ENCODE measurements around the gene ABCB8. TPM values are rescaled to one million over a fixed set of nuclear protein-coding genes. Genes with fewer than 3 reads are reported as not detected.
"Not testable (repeated sequence)": the region's sequence is repeated elsewhere in the genome, so short reads cannot be mapped to it uniquely, and the experiment has no call there.

Gene ABCB8
- polyA plus RNA-seq, 4 donors = 16.9 to 35.2 (median 21.1) TPM

DNA sequence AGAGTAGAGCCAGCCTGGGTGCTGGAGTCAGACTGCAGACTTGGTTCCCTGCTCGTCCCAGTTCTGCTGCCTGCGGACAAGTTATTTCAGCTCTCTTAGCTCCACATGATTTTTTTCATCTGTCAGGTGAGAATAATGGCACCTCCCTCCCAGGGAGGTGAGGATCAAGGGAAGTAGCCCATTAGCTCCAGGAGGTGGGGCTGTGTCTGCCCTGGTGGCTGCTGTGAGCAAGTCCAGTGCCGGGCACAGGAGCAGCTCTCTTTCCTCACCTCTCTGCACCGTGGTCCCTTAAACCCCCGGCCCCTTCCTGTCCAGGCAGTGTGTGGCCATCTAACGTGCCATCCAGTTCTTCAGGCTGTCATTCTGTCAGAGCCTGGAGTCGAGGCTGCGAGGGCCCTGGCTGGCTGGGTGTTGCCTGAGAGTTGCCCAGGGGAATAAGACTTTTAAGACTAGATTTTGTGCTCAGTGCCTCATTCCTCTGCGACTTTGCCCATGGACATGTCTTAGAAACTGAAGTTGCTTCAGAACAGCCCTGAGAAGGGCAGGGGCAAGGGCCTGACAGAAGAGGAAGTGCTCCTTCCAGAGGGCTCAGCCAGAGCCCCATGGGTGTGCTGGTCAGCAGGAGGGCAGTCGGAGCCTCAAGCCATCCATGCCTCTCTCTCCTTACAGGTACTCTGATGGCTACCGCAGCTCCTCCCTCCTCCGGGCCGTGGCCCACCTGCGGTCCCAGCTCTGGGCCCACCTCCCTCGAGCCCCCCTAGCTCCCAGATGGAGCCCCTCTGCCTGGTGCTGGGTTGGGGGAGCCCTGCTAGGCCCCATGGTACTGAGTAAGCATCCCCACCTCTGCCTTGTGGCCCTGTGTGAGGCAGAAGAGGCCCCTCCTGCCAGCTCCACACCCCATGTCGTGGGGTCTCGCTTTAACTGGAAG is 5.0 kb downstream of the ABCB8 start:
- DNase-seq (ENCODE audit: low read depth in 4 of 4, low spot score in 3 of 4) = no peak

DNA sequence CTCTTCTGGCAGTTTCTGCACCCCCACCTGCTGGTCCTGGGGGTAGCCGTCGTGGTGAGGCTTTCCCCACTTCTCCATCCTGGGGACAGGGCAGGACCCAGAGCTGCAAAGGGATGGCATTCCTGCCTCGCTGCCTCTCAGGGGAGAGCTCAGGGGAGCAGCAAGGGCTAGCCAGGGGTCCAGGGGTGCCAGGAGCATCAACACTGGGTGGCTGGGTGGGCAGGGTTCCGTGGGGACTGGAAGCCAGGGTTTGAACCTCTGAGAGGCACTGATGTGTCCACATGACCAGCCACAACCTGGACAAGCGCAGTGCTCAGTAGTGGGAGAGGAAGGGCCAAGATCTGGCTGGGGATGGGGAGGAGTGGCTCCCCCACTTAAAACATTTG is 5.6 kb downstream of the ABCB8 start:
- no peak for DNase-seq (ENCODE audit: low read depth in 4 of 4, low spot score in 3 of 4)

DNA sequence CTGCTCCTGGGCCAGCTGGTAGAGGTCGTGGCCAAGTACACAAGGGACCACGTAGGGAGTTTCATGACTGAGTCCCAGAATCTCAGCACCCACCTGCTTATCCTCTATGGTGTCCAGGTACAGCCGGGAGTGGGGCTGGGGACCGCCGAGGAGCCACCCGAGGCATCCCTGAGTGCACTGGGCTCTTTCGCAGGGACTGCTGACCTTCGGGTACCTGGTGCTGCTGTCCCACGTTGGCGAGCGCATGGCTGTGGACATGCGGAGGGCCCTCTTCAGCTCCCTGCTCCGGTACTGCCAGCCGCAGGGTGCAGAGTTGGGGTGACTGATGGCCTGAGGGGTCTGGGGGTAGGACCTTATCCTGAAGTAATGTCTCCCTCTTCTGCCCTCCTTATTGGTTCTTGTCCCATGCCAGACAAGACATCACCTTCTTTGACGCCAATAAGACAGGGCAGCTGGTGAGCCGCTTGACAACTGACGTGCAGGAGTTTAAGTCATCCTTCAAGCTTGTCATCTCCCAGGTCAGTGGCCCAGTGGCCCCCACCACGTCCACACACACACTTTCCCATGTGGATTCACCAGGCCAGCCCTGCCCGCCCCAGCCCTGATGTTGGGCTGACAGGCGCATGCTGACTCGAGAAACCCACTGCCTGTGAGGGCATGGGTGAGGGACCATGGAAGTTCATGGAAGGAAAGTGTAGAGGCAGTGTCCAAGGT is 6.2 kb downstream of the ABCB8 start:
- DNase-seq (ENCODE audit: low read depth in 4 of 4, low spot score in 3 of 4) = no peak

DNA sequence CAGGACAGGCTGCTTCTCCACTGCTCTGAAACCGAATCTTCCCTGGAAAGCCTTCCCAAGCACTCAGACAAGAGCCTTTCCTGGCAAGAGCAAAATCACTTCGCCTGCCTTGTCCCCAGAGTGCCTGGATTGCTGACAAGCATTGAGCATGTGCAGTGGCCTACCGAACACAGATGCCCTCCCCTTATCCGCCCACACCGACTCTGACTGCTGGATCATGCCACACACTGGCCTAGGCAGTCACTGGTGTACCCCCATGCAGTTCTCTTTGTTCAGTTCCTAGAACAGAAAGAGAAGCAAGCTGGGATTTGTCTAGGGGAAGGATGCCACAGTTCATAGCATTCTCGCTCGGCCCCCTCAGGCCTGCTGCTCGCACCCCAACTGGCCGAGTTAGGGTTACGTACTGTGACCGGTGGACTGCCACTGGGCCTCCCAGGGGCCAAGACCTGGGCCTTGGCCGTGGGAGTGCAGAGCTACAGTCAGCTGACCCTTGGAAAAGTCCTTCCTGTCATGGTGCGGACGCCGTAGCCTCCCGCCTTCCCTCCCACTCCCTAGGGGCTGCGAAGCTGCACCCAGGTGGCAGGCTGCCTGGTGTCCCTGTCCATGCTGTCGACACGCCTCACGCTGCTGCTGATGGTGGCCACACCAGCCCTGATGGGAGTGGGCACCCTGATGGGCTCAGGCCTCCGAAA is 6.9 kb downstream of the ABCB8 start:
- no peak for DNase-seq (ENCODE audit: low read depth in 4 of 4, low spot score in 3 of 4)

DNA sequence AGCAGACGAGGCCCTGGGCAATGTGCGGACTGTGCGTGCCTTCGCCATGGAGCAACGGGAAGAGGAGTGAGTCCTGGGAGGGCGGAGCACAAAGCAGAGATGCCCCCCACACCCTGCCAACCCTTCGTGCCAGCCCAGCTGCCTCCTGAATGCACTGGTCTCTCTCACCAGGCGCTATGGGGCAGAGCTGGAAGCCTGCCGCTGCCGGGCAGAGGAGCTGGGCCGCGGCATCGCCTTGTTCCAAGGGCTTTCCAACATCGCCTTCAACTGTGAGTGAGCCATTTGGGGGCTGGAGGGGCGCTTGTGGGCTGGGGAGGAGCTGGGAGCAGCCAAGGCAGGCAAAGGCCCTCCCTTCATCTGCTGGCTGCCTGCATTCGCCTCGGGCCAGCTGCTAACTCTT is 7.7 kb downstream of the ABCB8 start:
- DNase-seq (ENCODE audit: low read depth in 4 of 4, low spot score in 3 of 4) = no peak

DNA sequence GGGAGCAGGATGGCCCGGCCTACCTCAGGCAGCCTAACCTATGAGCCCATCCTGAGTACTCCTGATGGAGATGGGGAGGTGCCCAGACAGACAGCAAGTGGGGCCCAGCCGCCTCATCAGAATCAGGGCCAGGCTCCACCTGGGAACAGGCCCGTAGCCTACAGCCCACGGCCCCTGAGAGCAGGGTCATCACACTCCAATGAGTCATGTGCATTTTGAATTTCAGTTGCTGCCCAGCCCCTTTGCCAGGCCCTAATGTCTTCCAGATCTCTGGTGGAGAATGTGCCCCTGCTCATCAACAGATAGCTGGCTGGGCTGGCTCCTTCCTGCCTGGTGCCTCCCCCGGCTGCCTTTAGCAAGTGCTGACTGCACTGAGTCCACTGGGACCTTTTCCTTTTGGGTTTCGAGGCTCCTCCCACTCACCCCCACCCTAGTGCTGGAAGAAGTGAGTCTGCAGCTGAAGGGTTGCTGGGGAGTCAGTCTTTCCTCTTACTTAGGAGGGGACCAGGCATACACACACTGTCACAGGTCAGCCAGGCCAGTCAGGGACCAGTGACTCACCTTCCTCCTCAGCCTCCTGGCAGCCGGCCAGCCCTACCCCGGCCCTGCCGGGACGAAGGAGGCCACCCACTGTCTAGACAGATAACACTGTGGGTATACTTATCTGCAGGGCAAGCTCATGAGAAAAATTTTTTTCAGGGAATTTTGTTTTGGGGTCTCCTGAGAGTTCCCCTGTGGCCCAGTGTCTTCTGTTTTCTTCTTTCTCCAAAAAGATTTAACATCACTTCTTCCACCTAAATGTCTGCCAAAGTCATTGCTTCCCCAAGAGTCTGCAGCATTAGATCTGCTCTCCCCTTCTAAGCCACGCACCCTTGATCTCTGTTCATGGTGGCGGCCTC is 10.9 kb downstream of the ABCB8 start:
- no peak for DNase-seq (ENCODE audit: low read depth in 4 of 4, low spot score in 3 of 4)

DNA sequence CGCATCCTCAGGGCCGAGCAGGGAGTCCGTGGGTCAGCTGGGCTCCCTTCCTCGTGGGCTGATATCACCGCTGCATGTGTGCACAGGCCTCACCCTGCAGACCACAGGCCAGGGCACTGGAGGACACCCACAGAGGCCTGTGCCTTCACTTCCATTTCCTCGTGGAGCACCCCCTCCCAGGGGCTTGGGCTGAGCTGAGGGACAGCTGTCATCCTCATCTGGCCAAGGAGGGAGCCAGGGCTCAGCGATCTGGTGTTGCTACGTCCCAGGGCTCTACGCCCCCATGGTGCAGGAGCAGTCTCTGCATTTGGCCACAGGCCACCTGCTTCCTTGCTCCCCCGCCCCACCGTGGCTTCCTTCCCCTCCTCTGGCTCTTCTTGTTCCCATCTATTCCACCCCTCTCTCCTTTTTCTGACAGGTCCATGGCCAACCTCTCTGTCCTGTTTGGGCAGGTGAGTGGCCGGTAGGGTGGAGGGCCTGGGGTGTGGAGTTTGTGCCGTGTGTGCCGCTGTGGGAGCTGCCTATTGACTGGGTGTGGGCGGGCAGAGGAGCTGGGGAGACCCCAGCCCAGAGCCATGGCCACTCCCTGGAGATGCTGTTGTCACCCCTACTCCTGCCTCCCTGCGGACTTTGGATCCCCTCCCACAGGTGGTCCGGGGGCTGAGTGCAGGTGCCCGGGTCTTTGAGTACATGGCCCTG is 11.7 kb downstream of the ABCB8 start:
- DNase-seq (ENCODE audit: low read depth in 4 of 4, low spot score in 3 of 4) = no peak

DNA sequence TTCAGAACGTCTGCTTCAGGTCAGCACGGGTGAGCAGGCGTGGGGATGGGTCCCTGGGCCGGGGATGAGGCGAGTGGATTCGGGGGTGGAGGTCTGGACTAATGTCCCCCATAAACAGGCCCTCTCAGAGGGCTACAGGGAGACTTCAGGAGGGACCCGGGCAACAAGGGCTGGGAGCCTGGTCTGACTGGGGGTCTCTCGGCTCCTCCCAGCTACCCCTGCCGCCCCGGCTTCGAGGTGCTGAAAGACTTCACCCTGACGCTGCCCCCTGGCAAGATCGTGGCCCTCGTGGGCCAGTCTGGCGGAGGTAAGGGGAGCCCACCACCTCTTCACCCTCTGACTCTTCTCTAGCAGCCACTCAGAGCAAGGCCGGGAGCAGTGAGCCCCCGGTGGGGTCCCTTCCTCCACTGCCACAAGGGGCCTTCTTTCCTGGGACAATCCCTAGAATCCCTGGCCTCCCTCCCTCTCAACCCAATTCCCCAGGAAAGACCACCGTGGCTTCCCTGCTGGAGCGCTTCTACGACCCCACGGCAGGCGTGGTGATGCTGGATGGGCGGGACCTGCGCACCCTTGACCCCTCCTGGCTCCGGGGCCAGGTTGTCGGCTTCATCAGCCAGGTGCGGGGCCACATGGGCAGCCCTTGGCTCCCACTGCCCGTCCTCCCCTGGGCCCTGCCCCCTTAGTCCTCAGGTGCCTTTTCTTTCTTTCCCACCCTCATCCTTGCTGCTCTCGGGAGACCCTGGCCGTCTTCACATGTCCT is 12.5 kb downstream of the ABCB8 start:
- DNase-seq (ENCODE audit: low read depth in 4 of 4, low spot score in 3 of 4) = no peak

DNA sequence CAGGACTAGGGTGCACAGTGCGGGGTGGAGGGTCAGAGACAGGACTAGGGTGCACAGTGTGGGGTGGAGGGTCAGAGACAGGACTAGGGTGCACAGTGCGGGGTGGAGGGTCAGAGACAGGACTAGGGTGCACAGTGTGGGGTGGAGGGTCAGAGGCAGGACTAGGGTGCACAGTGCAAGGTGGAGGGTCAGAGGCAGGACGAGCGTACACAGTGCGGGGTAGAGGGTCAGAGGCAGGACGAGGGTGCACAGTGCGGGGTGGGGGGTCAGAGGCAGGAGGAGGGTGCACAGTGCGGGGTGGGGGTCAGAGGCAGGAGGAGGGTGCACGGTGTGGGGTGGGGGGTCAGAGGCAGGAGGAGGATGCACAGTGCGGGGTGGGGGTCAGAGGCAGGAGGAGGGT is 15.2 kb downstream of the ABCB8 start:
- not testable (repeated sequence) for DNase-seq (ENCODE audit: low read depth in 4 of 4, low spot score in 3 of 4)

DNA sequence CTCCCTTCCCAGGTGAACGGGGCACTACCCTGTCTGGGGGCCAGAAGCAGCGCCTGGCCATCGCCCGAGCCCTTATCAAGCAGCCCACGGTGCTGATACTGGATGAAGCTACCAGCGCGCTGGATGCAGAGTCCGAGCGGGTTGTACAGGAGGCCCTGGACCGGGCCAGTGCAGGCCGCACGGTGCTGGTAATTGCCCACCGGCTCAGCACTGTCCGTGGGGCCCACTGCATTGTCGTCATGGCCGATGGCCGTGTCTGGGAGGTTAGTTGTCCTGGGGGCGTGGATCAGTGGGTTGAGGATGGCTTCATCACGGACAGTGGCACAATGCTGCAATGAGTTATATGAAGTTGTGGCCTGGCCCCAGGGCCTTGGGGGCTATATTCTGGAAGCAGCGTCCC is 15.7 kb downstream of the ABCB8 start:
- no peak for DNase-seq (ENCODE audit: low read depth in 4 of 4, low spot score in 3 of 4)

DNA sequence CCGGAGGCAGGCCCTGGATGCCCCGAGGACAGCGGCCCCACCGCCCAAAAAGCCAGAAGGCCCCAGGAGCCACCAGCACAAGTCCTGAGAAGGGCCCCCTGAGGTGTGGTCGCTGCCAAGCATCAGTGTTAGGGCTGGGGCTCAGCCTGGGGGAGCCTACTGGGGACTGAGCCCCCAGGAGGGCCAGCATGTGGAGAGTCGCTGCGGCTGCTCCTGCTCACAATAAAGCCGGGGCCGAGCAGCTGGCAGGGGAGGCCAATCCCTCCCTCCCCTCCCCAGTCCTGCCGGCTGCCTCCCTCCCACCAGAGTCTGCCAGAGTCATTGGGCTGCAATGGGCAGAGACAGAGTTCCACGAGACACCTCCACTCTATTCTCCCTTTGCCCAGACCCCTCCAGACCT is 17.0 kb downstream of the ABCB8 start:
- no peak for DNase-seq (ENCODE audit: low read depth in 4 of 4, low spot score in 3 of 4)

DNA sequence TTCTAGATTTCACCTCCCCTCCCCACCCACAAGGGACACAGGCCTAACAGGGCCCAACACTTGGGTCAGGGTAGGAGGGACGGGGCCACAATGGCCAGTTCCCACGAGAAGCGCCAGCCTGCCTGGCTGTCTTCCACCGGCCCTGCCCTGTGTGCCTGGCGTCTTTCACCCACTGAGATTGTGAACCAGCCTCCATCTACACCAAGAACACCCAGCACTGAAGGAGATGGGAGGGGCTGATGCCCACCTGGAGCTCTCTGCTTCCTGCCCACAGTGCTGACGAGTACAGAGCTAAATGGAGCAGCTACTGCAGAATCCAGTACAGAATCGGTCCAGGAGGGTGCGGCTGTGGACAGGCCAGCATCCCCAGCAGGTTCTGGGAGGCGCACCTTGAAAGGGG is 17.7 kb downstream of the ABCB8 start:
- DNase-seq (ENCODE audit: low read depth in 4 of 4, low spot score in 3 of 4) = no peak

DNA sequence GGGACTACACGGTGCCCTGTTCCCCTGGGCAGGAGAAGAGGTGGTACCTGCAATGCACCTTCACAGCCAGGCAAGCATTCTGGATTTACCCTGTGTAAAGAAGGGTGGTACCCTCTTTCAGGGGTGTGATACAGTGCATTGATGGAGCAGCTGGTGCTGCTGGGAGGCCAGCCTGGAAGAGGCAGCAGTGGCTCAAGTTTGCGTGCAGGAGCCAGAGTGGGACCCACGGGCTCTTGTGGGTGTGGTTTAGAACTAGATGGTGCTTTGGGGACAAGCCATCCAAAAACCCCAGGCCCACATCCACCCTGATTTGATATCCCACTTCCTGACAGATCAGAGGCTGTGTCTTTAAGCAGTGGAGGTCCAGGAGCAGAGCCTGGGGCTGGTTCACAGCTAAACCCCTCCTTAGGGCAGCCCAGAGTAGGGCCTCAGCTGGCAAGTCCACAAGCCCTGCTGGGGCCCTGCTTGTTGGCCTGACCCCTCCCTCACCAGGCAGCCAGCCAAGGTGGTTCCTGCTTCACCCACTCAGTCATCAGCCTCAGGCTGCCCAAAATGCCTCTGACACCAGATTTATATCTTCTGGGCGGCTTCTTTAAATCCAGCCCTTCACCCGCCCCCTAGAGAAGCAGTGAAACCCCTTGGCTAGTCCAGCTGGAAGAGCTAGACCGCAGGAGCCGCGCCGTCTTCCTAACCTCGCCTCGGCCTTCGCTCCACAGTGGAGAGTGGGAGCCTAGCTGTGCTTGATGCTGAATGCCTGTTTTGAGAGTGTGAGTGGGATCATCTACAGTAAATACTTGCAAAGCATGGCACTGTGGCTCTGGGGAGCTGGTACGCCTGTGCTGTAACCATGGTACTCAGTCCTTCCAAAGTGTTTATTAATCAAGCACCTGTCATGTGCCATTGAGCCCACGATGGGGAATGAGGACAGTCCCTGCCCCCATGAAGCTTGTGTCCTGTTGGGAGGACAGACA is 18.6 kb downstream of the ABCB8 start:
- DNase-seq (ENCODE audit: low read depth in 4 of 4, low spot score in 3 of 4) = no peak

DNA sequence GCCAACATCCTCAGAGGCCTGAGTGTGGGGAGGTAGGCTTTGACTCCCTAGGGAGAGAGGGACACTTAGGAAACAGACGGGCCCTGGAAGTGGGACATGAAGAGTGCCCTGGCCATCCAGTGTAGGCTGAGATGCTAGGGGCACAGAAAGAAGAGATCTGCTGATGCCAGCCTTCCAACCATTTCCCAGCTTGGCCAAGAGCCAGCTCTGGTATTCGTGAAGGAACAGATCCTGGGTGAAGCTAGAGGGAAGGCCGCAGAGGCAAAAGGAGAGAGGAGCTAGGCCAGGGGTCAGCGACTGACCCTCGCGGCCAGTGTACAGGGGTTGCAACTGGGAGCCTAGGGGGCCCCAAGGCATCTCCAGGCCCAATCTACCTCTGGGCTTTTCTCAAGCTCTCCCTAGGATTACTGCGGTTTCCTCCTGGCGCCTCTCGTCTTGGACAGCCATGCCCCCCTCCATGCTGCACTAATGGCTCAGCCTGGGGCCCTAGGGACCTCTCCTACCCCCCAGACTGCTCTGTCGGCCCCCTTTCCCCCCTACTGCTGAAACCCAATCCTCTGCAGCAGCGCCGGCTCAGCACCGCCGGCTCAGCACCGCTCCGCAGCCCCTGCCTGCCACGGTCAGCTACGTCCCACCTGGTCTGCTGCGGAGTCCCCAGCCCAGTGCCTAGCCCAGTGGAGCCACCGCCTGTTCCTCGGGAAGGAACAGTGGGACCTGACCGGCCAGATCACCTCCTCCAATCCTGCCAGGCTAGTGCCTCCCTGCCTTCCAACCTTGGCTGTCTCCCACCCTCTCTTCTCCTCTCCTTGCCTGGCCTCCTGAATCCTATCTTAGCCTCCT is 19.9 kb downstream of the ABCB8 start, which contains the start of gene ASIC3:
ASIC3 (plus strand) TSS at position 556 of the 840 bp plus-strand sequence. CDS start 355 bp downstream, outside the sequence.
- DNase-seq (ENCODE audit: low read depth in 4 of 4, low spot score in 3 of 4) = no peak

DNA sequence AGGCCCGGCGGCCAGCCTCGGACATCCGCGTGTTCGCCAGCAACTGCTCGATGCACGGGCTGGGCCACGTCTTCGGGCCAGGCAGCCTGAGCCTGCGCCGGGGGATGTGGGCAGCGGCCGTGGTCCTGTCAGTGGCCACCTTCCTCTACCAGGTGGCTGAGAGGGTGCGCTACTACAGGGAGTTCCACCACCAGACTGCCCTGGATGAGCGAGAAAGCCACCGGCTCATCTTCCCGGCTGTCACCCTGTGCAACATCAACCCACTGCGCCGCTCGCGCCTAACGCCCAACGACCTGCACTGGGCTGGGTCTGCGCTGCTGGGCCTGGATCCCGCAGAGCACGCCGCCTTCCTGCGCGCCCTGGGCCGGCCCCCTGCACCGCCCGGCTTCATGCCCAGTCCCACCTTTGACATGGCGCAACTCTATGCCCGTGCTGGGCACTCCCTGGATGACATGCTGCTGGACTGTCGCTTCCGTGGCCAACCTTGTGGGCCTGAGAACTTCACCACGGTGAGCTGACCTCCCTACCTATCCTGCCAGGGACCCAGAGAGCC is 20.7 kb downstream of the ABCB8 start:
- no peak for DNase-seq (ENCODE audit: low read depth in 4 of 4, low spot score in 3 of 4)

DNA sequence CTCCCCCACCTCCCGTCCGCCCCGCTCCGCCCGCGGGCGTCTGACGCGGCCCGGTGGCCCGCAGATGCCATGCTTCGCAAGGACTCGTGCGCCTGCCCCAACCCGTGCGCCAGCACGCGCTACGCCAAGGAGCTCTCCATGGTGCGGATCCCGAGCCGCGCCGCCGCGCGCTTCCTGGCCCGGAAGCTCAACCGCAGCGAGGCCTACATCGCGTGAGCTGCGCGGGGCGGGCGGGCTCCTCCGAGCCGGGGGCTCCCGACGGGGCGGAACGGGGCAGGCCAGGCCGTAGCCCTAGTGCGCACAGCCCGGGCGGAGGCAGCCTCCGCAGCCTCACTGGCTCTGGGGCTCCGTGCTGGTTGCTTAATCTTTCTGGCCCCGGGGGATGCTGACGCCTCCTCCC is 22.9 kb downstream of the ABCB8 start:
- peak in 2 of 4 donors; percentile 66 to 68 for DNase-seq (ENCODE audit: low read depth in 4 of 4, low spot score in 3 of 4)

DNA sequence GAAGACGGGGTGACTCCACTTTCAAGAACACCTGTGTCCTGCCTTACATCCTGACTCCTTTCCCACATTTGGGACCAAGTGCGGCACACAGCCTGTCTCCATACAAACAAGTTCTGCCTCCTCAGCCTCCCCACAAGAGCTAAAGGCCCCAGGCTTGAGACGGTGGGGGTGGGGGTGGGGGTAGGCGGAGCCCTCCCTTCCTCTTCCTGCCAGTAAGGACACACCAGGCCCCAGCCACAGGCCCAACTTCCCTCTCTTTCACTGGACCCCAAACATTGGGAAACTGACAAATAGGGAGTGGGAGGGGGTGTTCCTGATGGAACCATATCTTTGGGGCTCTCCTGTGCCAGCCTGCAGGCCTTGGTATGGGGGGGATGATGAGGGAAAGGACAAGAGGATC is 24.8 kb downstream of the ABCB8 start:
- DNase-seq (ENCODE audit: low read depth in 4 of 4, low spot score in 3 of 4) = no peak

Data from left renal pelvis (tissue), 4 donors.